ENCODE data around the gene YBX3. TPM values are rescaled to one million over a fixed set of nuclear protein-coding genes. Genes with fewer than 3 reads are reported as not detected.

YBX3 gene
- total and polyA plus RNA-seq, 2 of the 13 experiments (the other 11 are each of a cell fraction or from before 2014, with no cell fraction given) = 77.5 to 99.6 TPM

DNA sequence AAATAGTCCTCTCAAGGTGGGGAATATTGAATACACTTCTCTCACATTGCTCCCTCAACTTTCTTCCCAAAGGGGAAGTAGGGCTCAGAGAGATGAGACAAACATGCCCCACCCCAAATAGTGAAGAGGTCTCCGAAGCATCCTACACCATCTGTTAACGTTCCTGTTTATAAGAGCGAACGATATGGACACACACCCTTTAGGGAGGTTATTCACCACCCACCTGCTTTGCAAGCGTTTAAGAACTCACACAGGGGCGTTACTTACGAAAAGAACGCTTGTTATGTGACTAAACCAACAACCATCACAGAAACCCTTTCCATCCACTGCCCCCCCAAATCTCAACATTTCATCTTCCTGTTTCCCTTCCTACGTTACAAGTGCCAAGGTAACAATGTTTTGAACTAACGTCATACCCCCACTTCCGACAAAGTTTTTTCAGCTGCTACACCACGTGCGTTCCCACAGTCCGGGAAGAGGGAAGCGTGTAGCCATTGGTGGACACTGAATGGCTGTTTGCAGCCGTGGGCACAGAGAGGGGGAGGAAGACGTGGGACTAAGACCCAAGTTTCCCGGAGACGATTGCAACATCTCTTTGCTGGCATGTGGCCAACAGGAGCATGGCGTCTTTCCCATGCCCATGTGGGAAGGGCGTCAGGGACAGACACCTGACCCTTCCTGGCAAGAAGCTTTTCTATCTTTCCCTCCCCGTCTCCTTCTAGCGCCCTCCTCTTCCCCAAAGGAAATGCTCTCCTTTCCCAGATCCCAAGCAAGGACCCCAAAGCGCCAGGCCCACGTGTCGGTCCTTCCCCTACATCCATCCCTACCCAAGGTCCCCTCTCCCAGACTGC lies 1.2 kb downstream of the YBX3 start (continued):
- TF ChIP-seq, protein P1, sequence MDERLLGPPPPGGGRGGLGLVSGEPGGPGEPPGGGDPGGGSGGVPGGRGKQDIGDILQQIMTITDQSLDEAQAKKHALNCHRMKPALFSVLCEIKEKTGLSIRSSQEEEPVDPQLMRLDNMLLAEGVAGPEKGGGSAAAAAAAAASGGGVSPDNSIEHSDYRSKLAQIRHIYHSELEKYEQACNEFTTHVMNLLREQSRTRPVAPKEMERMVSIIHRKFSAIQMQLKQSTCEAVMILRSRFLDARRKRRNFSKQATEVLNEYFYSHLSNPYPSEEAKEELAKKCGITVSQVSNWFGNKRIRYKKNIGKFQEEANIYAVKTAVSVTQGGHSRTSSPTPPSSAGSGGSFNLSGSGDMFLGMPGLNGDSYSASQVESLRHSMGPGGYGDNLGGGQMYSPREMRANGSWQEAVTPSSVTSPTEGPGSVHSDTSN (CRISPR knock-in tag; IDR thresholded peaks at IDR 0.05) = no peak
- TF ChIP-seq, protein P2, sequence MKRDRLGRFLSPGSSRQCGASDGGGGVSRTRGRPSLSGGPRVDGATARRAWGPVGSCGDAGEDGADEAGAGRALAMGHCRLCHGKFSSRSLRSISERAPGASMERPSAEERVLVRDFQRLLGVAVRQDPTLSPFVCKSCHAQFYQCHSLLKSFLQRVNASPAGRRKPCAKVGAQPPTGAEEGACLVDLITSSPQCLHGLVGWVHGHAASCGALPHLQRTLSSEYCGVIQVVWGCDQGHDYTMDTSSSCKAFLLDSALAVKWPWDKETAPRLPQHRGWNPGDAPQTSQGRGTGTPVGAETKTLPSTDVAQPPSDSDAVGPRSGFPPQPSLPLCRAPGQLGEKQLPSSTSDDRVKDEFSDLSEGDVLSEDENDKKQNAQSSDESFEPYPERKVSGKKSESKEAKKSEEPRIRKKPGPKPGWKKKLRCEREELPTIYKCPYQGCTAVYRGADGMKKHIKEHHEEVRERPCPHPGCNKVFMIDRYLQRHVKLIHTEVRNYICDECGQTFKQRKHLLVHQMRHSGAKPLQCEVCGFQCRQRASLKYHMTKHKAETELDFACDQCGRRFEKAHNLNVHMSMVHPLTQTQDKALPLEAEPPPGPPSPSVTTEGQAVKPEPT (CRISPR knock-in tag; IDR thresholded peaks at IDR 0.05; ENCODE audit: low read depth) = no peak
- TF ChIP-seq ZNF34 (CRISPR knock-in tag; IDR thresholded peaks at IDR 0.05; ENCODE audit: borderline replicate concordance) (no peak), CCDC6 (CRISPR knock-in tag; IDR thresholded peaks at IDR 0.05) (no peak; the same call in 1 of the 2 replicates), SMAD3 (CRISPR knock-in tag; IDR thresholded peaks at IDR 0.05) (peak; percentile 49; the same call in 1 of the 2 replicates), ZMYM4 (CRISPR knock-in tag; IDR thresholded peaks at IDR 0.05) (no peak; the same call in 1 of the 2 replicates), NPAS2 (CRISPR knock-in tag; IDR thresholded peaks at IDR 0.05; ENCODE audit: borderline replicate concordance) (no peak), SRY (CRISPR knock-in tag; IDR thresholded peaks at IDR 0.05) (no peak; the same call in 1 of the 2 replicates), ZNF768 (CRISPR knock-in tag; IDR thresholded peaks at IDR 0.05) (no peak), MZF1 (CRISPR knock-in tag; IDR thresholded peaks at IDR 0.05; ENCODE audit: borderline replicate concordance) (no peak), ZFX (CRISPR knock-in tag; IDR thresholded peaks at IDR 0.05; ENCODE audit: low read depth) (peak; percentile 11; the same call in 1 of the 2 replicates), ZNF816 (CRISPR knock-in tag; IDR thresholded peaks at IDR 0.05; ENCODE audit: borderline replicate concordance) (peak; percentile 70; the same call in 1 of the 2 replicates), SOX6 (IDR thresholded peaks at IDR 0.05) (no peak), SOX6 (CRISPR knock-in tag; IDR thresholded peaks at IDR 0.05) (peak; percentile 59; the same call in 1 of the 2 replicates)
- TF ChIP-seq, protein P3, sequence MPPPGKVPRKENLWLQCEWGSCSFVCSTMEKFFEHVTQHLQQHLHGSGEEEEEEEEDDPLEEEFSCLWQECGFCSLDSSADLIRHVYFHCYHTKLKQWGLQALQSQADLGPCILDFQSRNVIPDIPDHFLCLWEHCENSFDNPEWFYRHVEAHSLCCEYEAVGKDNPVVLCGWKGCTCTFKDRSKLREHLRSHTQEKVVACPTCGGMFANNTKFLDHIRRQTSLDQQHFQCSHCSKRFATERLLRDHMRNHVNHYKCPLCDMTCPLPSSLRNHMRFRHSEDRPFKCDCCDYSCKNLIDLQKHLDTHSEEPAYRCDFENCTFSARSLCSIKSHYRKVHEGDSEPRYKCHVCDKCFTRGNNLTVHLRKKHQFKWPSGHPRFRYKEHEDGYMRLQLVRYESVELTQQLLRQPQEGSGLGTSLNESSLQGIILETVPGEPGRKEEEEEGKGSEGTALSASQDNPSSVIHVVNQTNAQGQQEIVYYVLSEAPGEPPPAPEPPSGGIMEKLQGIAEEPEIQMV (CRISPR knock-in tag; IDR thresholded peaks at IDR 0.05; ENCODE audit: low read depth) = no peak; the same call in 1 of the 2 replicates
- TF ChIP-seq, protein P4, sequence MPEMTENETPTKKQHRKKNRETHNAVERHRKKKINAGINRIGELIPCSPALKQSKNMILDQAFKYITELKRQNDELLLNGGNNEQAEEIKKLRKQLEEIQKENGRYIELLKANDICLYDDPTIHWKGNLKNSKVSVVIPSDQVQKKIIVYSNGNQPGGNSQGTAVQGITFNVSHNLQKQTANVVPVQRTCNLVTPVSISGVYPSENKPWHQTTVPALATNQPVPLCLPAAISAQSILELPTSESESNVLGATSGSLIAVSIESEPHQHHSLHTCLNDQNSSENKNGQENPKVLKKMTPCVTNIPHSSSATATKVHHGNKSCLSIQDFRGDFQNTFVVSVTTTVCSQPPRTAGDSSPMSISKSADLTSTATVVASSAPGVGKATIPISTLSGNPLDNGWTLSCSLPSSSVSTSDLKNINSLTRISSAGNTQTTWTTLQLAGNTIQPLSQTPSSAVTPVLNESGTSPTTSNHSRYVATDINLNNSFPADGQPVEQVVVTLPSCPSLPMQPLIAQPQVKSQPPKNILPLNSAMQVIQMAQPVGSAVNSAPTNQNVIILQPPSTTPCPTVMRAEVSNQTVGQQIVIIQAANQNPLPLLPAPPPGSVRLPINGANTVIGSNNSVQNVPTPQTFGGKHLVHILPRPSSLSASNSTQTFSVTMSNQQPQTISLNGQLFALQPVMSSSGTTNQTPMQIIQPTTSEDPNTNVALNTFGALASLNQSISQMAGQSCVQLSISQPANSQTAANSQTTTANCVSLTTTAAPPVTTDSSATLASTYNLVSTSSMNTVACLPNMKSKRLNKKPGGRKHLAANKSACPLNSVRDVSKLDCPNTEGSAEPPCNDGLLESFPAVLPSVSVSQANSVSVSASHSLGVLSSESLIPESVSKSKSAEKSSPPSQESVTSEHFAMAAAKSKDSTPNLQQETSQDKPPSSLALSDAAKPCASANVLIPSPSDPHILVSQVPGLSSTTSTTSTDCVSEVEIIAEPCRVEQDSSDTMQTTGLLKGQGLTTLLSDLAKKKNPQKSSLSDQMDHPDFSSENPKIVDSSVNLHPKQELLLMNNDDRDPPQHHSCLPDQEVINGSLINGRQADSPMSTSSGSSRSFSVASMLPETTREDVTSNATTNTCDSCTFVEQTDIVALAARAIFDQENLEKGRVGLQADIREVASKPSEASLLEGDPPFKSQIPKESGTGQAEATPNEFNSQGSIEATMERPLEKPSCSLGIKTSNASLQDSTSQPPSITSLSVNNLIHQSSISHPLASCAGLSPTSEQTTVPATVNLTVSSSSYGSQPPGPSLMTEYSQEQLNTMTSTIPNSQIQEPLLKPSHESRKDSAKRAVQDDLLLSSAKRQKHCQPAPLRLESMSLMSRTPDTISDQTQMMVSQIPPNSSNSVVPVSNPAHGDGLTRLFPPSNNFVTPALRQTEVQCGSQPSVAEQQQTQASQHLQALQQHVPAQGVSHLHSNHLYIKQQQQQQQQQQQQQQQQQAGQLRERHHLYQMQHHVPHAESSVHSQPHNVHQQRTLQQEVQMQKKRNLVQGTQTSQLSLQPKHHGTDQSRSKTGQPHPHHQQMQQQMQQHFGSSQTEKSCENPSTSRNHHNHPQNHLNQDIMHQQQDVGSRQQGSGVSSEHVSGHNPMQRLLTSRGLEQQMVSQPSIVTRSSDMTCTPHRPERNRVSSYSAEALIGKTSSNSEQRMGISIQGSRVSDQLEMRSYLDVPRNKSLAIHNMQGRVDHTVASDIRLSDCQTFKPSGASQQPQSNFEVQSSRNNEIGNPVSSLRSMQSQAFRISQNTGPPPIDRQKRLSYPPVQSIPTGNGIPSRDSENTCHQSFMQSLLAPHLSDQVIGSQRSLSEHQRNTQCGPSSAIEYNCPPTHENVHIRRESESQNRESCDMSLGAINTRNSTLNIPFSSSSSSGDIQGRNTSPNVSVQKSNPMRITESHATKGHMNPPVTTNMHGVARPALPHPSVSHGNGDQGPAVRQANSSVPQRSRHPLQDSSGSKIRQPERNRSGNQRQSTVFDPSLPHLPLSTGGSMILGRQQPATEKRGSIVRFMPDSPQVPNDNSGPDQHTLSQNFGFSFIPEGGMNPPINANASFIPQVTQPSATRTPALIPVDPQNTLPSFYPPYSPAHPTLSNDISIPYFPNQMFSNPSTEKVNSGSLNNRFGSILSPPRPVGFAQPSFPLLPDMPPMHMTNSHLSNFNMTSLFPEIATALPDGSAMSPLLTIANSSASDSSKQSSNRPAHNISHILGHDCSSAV (CRISPR knock-in tag; IDR thresholded peaks at IDR 0.05; ENCODE audit: borderline replicate concordance) = no peak

All from HepG2 (cell line).